GM12872 (cell line): ENCODE measurements around the gene DYNLT2.

Experiments
- CTCF ChIP-seq: IDR thresholded peaks from 3 replicates; pipeline ENCODE4 v1.5.1; 2011; ENCODE audit warnings: low read depth, mild to moderate bottlenecking, low read length, moderate library complexity; ENCODE audit not compliant: insufficient read depth

The DYNLT2 gene

DNA sequence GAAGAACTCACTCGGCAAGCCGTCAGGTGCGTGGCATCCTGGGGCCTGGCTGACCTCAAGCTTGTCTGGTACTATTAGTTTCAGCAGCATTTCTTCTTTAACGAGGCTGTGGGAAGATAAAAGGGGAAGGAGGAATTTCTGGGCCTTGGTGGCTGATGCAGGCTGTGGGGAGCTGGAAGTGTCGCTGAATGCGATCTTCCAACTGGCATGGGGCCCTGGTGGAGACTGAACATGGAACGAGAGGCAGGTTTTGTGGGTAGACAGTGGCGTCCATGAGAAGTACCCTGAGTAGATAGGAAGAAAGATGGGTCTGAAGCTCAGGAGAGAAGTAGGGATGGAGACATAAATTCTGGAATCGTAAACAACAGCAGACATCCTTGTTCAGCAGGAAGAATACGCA lies 23.9 kb upstream of the DYNLT2 start:
- no peak for TF ChIP-seq CTCF

GRCh38 chr6:169774347-169774746 lies 23.0 kb upstream of the DYNLT2 start:
- no peak for TF ChIP-seq CTCF

GRCh38 chr6:169766921-169767736 lies 15.8 kb upstream of the DYNLT2 start:
- no peak for TF ChIP-seq CTCF

DNA sequence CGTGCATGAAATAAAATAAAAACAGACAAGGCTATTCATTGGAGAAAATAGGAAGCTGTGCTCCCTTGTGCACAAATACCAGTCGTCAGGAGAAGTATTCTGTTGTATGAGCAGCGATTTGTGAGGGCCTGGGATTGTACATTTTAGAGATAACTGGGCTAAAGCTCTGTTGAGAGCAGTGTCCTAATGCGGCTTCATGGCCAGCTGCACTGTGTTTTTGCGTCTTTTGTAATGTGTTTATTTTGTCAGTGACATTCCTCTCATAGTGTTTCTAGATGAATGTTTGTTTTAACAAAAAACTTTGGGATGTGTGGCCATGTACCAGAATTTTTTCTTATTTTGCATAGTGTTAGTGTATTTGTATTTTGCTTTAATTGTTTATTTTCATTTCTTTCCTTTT lies 14.9 kb upstream of the DYNLT2 start:
- TF ChIP-seq CTCF, result no peak

- no peak for TF ChIP-seq CTCF
These were observed 12.5 kb upstream of the DYNLT2 start for GRCh38 chr6:169763881-169764280.

- TF ChIP-seq CTCF, result no peak
These were observed 11.9 kb upstream of the DYNLT2 start for GRCh38 chr6:169763308-169763707.

GRCh38 chr6:169755162-169755561 lies 3.8 kb upstream of the DYNLT2 start:
- no peak for TF ChIP-seq CTCF
